Glomerular visceral epithelial cell (primary cell): ENCODE results near the gene SPAAR.
A peak's percentile ranks its signal among the peaks of the same experiment; 100 is the strongest.

ENCODE experiments used
- DNase-seq: peaks from one replicate; pipeline ENCODE4 v3.0.0-alpha.2; 2016; ENCODE audit errors: extremely low spot score

The SPAAR gene

DNA sequence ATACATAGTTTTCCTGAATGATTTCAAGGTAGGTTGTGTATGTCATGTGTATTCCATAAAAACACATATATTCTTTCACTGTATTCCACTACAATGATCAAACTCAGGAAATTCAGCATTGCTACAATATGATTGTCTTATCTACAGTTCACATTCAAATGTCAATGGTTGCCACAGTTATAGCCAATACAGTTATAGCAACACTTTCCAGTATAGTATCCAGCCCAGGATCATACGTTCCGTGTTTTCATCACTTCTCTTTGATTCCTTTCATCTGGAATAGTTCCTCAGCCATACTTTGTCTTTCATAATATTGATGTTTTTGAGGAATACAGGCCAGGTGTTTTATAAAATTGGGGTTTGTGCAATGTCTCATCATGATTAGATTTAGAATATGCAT is 39.2 kb downstream of the SPAAR start:
- no peak for DNase-seq

DNA sequence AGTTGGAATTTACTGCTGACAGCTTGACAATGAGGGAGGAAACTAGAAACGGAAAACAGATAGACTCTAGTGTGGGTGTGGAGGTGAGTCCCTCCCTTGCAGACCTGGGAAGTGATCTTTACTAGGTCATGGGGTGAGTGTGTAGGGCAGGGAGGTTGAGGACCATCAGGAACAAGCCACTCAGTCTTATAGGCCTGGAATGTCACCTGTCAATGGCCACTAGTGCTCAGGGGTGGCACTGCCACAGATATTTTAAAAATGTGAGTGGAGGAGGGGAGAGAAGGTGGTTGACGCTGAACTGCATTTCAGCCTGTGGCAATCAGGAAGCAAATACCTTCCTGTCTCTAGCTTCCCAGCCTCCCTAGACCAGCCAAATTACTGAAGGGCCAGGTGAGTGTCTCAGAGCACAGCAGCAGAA is 39.6 kb downstream of the SPAAR start:
- DNase-seq, result no peak

DNA sequence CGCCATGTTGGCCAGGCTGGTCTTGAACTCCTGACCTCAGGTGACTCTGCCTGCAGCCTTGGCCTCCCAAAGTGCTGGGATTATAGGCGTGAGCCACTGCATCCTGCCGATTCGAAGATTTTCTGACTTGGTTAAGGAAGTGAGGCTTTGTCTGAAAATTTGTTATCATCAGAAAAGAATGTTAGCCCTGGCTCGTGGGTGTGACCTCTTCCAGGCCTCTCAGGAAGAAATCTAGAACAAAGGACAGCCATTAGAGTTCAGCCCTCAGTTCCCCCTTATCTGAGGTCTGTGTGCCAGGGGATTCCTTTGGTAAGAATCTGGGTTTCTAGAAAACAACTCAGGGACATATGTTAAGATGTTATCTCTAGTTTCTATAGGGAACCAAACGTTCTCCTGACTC is 42.4 kb downstream of the SPAAR start:
- peak; percentile 47 for DNase-seq

DNA sequence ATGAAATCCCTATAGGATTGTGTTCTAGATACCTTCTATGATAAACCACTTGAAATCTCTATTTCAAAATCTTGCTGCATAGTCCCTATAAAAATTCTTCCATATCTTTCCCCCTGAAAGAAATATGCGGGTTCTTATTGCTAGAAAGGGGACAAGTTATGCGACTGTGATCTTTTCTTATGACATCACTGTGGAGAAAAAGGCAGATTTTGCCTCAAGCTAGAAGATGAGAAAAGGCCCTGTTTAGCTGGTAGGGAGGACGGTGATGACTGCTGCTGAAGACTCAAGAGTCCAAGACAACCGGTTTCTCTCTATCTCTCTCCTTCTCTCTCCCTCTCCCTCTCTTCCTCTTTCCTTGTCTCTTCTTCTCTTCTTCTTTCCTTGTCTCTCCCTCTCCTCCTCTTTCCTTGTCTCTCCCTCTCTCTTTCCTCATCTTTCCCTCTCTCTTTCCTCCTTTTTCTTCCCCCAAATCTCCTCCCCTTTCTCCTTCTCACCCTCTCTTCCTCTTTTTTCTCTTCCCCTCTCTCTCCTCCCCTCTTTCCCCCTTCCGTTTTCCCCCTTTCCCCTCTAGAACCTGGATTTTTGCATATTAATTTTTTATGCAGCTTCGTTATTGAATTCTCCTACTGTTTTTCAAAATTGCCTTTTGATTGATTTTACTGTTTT is 43.4 kb downstream of the SPAAR start:
- DNase-seq, result no peak

DNA sequence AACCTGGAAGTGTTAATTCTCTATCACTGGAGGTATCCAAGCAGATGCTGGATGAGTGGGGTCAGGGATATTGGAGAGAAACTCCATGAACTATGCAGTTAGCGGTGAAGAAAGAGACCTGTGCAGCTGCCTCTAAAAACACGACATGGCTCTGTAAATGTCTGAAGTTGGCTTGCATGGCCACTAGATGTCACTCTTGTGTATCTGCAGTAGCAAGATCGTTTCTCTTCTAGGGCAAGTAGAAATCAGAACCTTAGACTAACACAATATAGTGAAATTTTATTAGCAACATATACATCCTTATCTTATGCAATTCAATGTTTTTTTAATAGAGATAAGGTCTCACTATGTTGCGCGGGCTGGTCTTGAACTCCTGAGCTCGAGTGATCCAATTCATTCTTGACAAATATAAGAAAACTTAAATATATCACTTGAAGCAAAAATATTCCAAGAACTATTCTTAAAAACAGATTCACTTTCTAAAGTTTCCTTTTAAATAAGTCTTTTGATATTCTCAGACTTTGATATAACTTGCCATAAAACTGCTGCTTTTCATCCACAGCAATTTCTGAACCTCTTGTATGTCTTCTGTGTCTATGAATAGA is 45.8 kb downstream of the SPAAR start:
- peak; percentile 81 for DNase-seq

DNA sequence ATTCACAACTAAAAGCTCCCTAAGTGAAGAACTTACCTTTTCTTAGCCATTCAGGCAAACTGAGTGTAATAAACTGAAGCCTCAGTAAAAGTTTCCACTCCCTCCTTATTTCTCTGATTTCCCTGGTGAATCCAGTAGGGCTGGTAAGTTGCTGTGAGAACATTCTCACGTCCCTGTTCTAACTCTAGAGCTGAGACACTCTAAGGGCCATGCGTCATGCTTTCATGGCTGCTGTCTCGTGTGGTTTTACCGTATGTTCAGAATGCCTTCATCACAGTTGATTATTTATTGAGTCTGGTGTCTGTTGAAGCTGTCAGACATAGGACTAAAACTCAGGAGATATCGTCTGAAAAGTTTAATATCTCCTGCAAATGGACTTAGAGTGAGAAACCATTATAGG is 47.4 kb downstream of the SPAAR start:
- no peak for DNase-seq

DNA sequence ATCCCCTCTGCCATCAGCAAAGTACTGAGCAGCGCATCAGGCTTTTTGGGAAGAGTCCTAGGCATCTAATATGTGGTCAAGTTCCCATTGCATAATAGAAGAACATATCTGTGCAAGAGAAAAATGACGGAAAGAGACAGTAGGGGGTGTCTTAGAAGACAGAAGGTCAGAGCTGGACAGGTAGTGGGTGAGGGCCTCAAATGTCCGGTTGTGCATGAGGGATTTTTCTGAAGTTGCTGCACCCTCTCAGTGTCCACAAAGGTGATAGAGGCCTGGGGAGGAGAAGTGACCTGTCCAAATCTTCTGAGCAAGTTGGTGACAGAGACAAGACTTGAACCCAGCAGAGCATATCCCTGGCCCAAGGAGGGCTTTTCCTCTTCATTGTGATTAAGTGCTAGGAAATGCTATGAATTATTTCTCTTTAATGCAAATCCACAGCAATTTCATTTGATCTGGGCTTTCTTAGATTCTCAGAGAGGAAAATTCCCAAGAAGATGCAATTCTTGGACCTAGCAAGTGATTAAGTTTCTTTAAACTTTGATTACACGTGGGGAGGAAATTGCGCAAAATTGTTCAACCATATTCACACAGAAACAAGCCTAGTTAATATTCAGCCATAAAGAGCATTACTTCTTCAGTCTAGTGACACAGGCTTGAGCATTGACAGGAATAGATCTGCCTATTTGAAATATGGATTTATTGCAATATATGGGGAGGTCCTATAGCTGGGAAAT is 49.0 kb downstream of the SPAAR start, which contains the start of gene OR2S2:
Gene OR2S2, minus strand, starts transcription at position 51 of the 734 bp plus-strand sequence. CDS start 56 bp downstream, outside the sequence.
- DNase-seq, result peak; percentile 41

DNA sequence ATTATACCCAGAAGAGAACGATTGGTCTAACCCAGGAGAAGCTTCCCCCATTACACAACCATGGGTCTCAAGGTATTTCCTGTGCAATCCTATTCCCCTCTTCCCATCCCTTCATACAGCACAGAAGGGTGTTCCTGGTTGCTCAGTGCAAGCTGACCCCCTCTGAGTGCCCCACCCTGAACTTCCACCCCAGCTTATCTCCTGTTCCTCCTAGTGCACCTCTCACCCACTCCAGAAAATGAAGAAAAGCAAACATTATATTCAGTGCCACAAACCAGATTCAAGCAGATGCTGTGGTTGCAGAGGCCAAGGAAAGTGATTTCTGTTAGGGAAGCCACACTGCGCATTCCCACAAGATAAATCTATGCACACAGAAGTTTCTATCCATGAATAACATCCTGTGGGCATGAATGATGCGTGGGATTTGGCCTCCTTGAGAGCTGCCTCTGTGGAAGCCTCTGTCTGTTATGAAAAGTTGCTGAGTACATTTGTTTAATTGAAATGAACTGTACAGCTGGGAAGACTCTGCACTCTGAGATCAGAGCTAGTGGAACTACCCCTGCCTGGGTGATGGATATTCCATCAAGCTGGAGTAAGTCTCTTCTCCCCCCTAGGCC is 50.9 kb downstream of the SPAAR start:
- no peak for DNase-seq
